Measurements from ENCODE around the gene LRRC45. TPM values are rescaled to one million over a fixed set of nuclear protein-coding genes. Genes with fewer than 3 reads are reported as not detected.

The LRRC45 gene
- total RNA-seq, 1 experiment from 2014 or later = 40.1 TPM

- TF ChIP-seq CTCF (IDR thresholded peaks at IDR 0.05 in 2 of 3, conservative IDR thresholded peaks at IDR 0.05 in 1 of 3; ENCODE audit: borderline replicate concordance in 1 of 3, insufficient read depth in 1 of 3, low read depth in 2 of 3, low read length in 2 of 3) (no peak), EZH2phosphoT487 (IDR thresholded peaks at IDR 0.05; ENCODE audit: borderline replicate concordance) (no peak), SIN3A (IDR thresholded peaks at IDR 0.05; ENCODE audit: low read depth) (no peak), YY1 (IDR thresholded peaks at IDR 0.05; ENCODE audit: extremely low read depth, insufficient replicate concordance, low read depth, low read length) (no peak), MAX (IDR thresholded peaks at IDR 0.05) (no peak), SRF (IDR thresholded peaks at IDR 0.05; ENCODE audit: low read depth) (no peak), EZH2 (IDR thresholded peaks at IDR 0.05) (no peak), POLR2A (IDR thresholded peaks at IDR 0.05; ENCODE audit: borderline replicate concordance, extremely low read depth, insufficient read depth, insufficient read length) (no peak)
Observed at GRCh38 chr17:82055965-82056728, 33.0 kb downstream of the LRRC45 start (continued).

GRCh38 chr17:82056729-82057621, 33.9 kb downstream of the LRRC45 start:
- intact Hi-C loops (cut with micrococcal nuclease) = no loop called here
- H4K20me1 ChIP-seq (ENCODE audit: insufficient read depth) = no peaks in the 10 kb centered on the region; the same call in 1 of the 2 replicates

More at GRCh38 chr17:82056729-82057621, 33.9 kb downstream of the LRRC45 start:
- Histone ChIP-seq H2AFZ (ENCODE audit: low read depth, low read length, poor library complexity, severe bottlenecking) (no peak overlapping the region), H3K9me2 (ENCODE audit: insufficient read depth) (no peaks in the 10 kb centered on the region), H3K79me2 (ENCODE audit: insufficient read depth, low read length) (peaks cover 27% of the 10 kb centered on the region), H3K27ac (ENCODE audit: low read depth, low read length) (peak overlapping the region; percentile 28; the same call in 1 of the 2 replicates), H3K36me3 (ENCODE audit: control insufficient read depth in 1 of 2, insufficient read depth in 2 of 2, low read length in 2 of 2) (peaks cover 18 to 66% of the 10 kb centered on the region in 2 experiments), H3K4me2 (ENCODE audit: low read length) (no peak overlapping the region), H3K4me3 (replicated peaks in 1 of 2; ENCODE audit: low read depth in 1 of 2, low read length in 2 of 2) (no peak overlapping the region), H3K9ac (ENCODE audit: low read length) (no peak overlapping the region), H3K27me3 (ENCODE audit: insufficient read depth, low read length) (no peaks in the 10 kb centered on the region), H3K9me3 (ENCODE audit: control insufficient read depth in 1 of 2, insufficient read depth in 1 of 2, low read depth in 1 of 2, low read length in 2 of 2) (no peaks in the 10 kb centered on the region), H3K4me1 (ENCODE audit: control insufficient read depth in 1 of 2, insufficient read depth in 2 of 2, low read length in 2 of 2) (peaks cover 7 to 24% of the 10 kb centered on the region in 2 experiments; a peak in 3 of 4 replicates)
- RAD21 ChIA-PET (ENCODE audit: low non-redundant PET in 1 of 2, low total read pairs in 2 of 2, uncharacterized antibody in 2 of 2, unreplicated experiment in 2 of 2) = no interaction called here
- TSS peak; percentile 34 for BruUV-seq (replicated peaks)
- POLR2A ChIA-PET = no interaction called here
- CTCF ChIA-PET = interaction anchor here (0.9 kb wide), 1 partner anchor 19 kb away, joined by 3 read pairs; the partner anchor contains the start of gene DCXR
- TF ChIP-seq EGR1 (IDR thresholded peaks at IDR 0.05; ENCODE audit: low read depth) = no peak
- TF ChIP-seq MAX (IDR thresholded peaks at IDR 0.05) = no peak
- DNase-seq (ENCODE audit: low read depth, low spot score) = no peak
- ATAC-seq = peak; percentile 23; the same call in 1 of the 2 replicates
